NB4 (cell line): ENCODE data around the gene RNU6-9.

Source experiments
- CTCF ChIP-seq: IDR thresholded peaks from one replicate; pipeline ENCODE4 v1.5.1; 2012; ENCODE audit warnings: low read depth, low read length
- MAX ChIP-seq: IDR thresholded peaks from 2 replicates; pipeline ENCODE4 v1.6.1; 2011; ENCODE audit warnings: low read depth, low read length
- POLR2A ChIP-seq: IDR thresholded peaks from 2 replicates; pipeline ENCODE4 v1.6.1; 2011; ENCODE audit warnings: mild to moderate bottlenecking; ENCODE audit not compliant: insufficient read length; ENCODE audit errors: extremely low read depth

GRCh38 chr19:928471-929202 lies 35.4 kb downstream of the RNU6-9 start:
- no peak for TF ChIP-seq CTCF
- no peak for TF ChIP-seq MAX
- TF ChIP-seq POLR2A = no peak
